GM18507 (cell line): ENCODE results near the gene FALEC.
"Not testable (repeated sequence)": the region's sequence is repeated elsewhere in the genome, so short reads cannot be mapped to it uniquely, and the experiment has no call there.

Experiments used
- DNase-seq: peaks from one replicate; pipeline ENCODE4 v3.0.0; 2011; ENCODE audit warnings: low read depth; ENCODE audit not compliant: insufficient read length; ENCODE audit errors: extremely low spot score
- FAIRE-seq: peaks from 2 replicates; lab custom pipeline; 2011; peaks lifted over from hg19 to GRCh38; lab: Jason Lieb, UNC

The FALEC gene

GRCh38 chr1:150580966-150581365, 65.4 kb downstream of the FALEC start:
- FAIRE-seq, DNase-seq: not testable (repeated sequence)

DNA sequence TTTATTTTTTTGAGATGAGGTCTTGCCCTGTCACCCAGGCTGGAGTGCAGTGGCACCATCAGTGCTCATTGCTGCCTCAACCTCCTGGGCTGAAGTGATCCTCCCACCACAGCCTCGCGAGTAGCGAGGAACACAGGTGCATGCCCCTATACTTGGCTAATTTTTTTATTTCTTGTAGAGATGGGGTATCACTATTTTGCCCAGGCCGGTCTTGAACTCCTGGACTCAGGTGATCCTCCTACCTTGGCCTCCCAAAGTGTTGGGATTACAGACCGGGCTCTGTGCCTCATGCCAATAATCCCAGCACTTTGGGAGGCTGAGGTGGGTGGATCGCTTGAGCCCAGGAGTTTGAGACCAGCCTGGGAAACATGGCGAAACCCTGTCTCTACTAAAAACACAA, 65.9 kb downstream of the FALEC start:
- DNase-seq = not testable (repeated sequence)

DNA sequence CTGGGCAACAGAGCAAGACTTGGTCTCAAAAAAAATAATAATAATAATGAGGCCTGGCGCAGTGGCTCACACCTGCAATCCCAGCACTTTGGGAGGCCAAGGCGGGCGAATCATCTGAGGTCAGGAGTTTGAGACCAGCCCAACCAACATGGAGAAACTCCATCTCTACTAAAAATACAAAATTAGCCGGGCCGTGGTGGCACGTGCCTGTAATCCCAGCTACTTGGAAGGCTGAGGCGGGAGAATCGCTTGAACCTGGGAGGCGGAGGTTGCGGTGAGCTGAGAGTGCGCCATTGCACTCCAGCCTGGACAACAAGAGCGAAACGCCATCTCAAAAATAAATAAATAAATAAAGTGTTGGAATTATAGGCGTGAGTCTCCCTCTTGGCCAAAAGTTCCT, 66.4 kb downstream of the FALEC start:
- DNase-seq, FAIRE-seq: not testable (repeated sequence)

More for the DNA sequence above, 65.9 kb downstream of the FALEC start:
- not testable (repeated sequence) for FAIRE-seq

DNA sequence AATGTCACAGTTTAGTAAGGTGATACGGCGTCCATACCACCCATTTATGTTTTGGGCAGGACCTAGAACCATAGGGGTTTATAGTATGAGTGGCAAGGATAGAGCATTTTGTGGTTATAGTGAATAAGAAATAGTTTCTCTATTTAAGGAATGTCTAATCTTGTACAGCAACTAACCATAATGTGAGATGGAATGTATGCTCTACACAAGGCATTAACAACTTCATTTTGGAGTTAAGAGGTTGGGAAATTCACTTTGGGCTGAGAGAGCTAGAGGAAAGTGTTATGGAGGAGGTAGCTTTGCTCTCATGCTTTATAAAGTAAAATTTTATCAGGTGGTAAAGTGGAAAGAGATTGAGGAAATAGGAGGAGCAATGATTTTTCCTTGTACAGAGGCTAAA, 66.8 kb downstream of the FALEC start:
- FAIRE-seq (no peak), DNase-seq (no peak)
